Astrocyte of the spinal cord (primary cell): Measurements from ENCODE around the gene PIBF1.
"Not testable (repeated sequence)": the region's sequence is repeated elsewhere in the genome, so short reads cannot be mapped to it uniquely, and the experiment has no call there.

ENCODE experiments used
- DNase-seq: peaks from one replicate; pipeline ENCODE4 v3.0.0; 2011; ENCODE audit warnings: low read depth, low spot score
- H3K4me3 ChIP-seq: 2 replicates; pipeline ENCODE4 v1.5.1; 2011; ENCODE audit warnings: low read depth, mild to moderate bottlenecking, low read length, moderate library complexity
- in situ Hi-C: cut with HindIII; loops from 2 replicates; pipeline ENCODE4 v1.10.0; 2017; ENCODE audit warnings: low sequenced_read_pairs
- TF ChIP-seq, protein P1 (sequence below): IDR thresholded peaks from 2 replicates; pipeline ENCODE4 v1.5.1; 2012; ENCODE audit warnings: low read depth, mild to moderate bottlenecking, low read length, inconsistent platforms

Gene PIBF1

DNA sequence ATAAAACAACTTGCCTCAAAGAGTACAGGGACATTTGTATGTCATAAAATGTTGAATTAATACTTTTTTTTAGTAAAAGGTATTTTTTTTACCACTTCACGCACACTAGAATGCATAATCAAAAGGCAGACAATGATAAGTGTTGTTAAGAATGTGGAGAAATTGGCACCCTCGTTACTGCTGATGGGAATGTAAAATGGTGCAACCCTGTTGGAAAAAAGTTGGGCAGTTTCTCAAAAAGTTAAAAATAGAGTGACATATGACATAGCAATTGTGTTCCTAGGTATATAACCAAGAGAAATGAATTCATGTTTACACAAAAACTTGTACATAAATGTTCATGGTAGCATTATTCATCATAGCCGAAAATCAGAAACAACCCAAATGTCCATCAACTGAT is 109.5 kb downstream of the PIBF1 start:
- H3K4me3 ChIP-seq, result no peak overlapping the region
- DNase-seq, result no peak
- TF ChIP-seq, protein P1, sequence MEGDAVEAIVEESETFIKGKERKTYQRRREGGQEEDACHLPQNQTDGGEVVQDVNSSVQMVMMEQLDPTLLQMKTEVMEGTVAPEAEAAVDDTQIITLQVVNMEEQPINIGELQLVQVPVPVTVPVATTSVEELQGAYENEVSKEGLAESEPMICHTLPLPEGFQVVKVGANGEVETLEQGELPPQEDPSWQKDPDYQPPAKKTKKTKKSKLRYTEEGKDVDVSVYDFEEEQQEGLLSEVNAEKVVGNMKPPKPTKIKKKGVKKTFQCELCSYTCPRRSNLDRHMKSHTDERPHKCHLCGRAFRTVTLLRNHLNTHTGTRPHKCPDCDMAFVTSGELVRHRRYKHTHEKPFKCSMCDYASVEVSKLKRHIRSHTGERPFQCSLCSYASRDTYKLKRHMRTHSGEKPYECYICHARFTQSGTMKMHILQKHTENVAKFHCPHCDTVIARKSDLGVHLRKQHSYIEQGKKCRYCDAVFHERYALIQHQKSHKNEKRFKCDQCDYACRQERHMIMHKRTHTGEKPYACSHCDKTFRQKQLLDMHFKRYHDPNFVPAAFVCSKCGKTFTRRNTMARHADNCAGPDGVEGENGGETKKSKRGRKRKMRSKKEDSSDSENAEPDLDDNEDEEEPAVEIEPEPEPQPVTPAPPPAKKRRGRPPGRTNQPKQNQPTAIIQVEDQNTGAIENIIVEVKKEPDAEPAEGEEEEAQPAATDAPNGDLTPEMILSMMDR, result no peak
- in situ Hi-C loops, result no loop called here

DNA sequence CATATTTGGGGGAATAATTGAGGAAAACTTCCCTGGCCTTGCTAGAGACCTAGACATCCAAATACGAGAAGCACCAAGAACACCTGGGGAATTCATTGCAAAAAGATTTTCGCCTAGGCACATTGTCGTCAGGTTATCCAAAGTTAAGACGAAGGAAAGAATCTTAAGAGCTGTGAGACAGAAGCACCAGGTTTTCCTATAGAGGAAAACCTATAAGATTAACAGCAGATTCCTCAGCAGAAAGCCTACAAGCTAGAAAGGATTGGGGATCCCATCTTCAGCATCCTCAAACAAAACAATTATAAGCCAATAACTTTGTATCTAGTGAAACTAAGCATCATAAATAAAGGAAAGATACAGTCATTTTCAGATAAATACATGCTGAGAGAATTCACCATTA is 114.9 kb downstream of the PIBF1 start:
- no peak overlapping the region for H3K4me3 ChIP-seq
- in situ Hi-C loops, result no loop called here
- no peak for DNase-seq
- TF ChIP-seq, protein P1, result no peak

DNA sequence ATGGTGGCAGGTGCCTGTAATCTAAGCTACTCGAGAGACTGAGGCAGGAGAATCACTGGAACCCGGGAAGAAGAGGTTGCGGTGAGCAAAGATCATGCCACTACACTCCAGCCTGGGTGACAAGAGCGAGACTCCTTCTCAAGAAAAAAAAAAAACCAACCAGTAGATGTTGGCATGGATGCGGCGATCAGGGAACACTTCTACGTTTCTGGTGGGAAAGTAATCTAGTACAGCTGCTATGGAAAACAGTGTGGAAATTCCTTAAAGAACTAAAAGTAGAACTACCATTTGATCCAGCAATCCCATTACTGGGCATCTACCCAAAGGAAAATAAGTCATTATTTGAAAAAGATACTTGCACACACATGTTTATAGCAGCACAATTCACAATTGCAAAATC is 119.6 kb downstream of the PIBF1 start:
- in situ Hi-C loops, DNase-seq, H3K4me3 ChIP-seq: not testable (repeated sequence)

DNA sequence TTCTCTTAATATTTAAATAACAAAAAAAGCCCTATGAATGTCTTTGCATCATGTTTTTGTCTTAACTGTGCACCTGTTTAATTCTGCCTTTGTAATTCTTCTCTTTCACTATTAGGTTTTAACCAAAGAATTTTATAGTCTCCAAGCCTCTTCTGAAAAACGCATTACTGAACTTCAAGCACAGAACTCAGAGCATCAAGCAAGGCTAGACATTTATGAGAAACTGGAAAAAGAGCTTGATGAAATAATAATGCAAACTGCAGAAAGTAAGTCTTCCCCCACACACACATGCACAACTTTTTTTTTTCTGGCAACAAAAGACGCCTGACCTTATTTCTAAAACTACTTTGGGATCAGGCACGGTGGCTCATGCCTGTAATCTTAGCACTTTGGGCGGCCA is 126.5 kb downstream of the PIBF1 start:
- TF ChIP-seq, protein P1, result no peak
- H3K4me3 ChIP-seq, result no peak overlapping the region
- DNase-seq, result no peak
- in situ Hi-C loops, result no loop called here

DNA sequence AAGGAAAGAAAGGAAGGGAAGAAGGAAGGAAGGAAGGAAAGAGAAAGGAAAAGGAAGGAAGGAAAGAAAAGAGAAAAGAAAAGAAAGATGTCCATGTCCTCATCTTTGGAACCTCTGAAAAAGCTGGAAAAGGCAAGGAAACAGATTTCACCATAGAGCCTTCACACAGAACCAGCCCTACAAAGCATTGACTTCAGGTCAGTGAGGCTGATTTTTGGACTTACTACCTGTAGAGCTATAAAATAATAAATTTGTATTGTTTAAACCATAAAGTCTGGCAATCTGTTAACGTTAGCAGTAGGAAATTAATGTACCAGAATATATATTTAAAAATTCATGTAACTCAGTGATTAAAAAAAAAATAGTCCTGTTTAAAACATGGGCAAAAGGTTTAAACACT is 130.0 kb downstream of the PIBF1 start:
- no peak for DNase-seq
- TF ChIP-seq, protein P1, result no peak
- in situ Hi-C loops, result no loop called here
- H3K4me3 ChIP-seq, result no peak overlapping the region

DNA sequence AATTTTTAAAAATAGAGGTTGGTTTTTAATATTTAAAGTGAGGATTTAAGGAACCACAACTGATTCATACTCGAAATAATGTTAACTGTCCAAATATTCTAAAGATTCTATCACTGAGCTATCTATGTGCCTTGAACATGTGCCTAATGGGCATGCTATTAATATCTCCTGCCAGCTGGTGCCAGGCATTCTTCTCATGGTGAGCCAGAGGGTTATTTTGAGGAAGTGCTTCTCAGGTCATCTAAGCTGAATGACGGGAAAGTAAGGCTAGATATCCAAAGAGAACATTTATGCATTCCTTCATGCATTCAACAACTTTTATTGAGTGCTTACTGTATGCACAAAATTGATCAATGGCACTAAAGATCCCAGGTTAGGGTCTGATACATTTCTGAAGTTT is 138.2 kb downstream of the PIBF1 start:
- no peak overlapping the region for H3K4me3 ChIP-seq
- in situ Hi-C loops, result no loop called here
- TF ChIP-seq, protein P1, result no peak
- no peak for DNase-seq

- no peak for DNase-seq
- TF ChIP-seq, protein P1, result no peak
- H3K4me3 ChIP-seq, result no peak overlapping the region
- in situ Hi-C loops, result no loop called here
Measured at GRCh38 chr13:72931311-72931710, 149.4 kb downstream of the PIBF1 start.
